ENCODE results near the gene ARSA.

Gene ARSA

GRCh38 chr22:50630376-50630775 is 2.4 kb upstream of the ARSA start:
- H3K4me1 ChIP-seq (ENCODE audit: control insufficient read depth, insufficient read depth, low read length): no peaks in the 10 kb centered on the region; the same call in 1 of the 2 replicates
- no peak for TF ChIP-seq ZNF211 (tag by site-specific recombination; IDR thresholded peaks at IDR 0.05; ENCODE audit: low read depth)
- no peak for TF ChIP-seq ZFP41 (tag by site-specific recombination; IDR thresholded peaks at IDR 0.05; ENCODE audit: borderline replicate concordance)
- TF ChIP-seq INSM2 (tag by site-specific recombination; IDR thresholded peaks at IDR 0.05): no peak
- TF ChIP-seq ZNF266 (tag by site-specific recombination; IDR thresholded peaks at IDR 0.05; ENCODE audit: low read depth): no peak
- no peak for TF ChIP-seq ZNF600 (tag by site-specific recombination; IDR thresholded peaks at IDR 0.05)
- no peak for TF ChIP-seq ZNF202 (tag by site-specific recombination; IDR thresholded peaks at IDR 0.05; ENCODE audit: borderline replicate concordance)
- no peak for TF ChIP-seq SCRT1 (tag by site-specific recombination; IDR thresholded peaks at IDR 0.05; ENCODE audit: borderline replicate concordance)
- no peak for TF ChIP-seq SETDB1 (IDR thresholded peaks at IDR 0.05; ENCODE audit: insufficient read length, low read length)
- TF ChIP-seq GLI2 (tag by site-specific recombination; IDR thresholded peaks at IDR 0.05; ENCODE audit: borderline replicate concordance, low read depth): no peak
- TF ChIP-seq ZNF114 (tag by site-specific recombination; IDR thresholded peaks at IDR 0.05): no peak
- no peak for TF ChIP-seq ZEB2 (tag by site-specific recombination; IDR thresholded peaks at IDR 0.05)
- TF ChIP-seq ZNF529 (tag by site-specific recombination; IDR thresholded peaks at IDR 0.05; ENCODE audit: insufficient replicate concordance): no peak
- no peak for TF ChIP-seq WT1 (tag by site-specific recombination; IDR thresholded peaks at IDR 0.05)
- no peak for TF ChIP-seq ZNF530 (tag by site-specific recombination; IDR thresholded peaks at IDR 0.05; ENCODE audit: low read depth)
- no peak for TF ChIP-seq PRDM6 (tag by site-specific recombination; IDR thresholded peaks at IDR 0.05)
- no peak for TF ChIP-seq ZSCAN30 (tag by site-specific recombination; IDR thresholded peaks at IDR 0.05)
- TF ChIP-seq ZNF76 (tag by site-specific recombination; IDR thresholded peaks at IDR 0.05; ENCODE audit: borderline replicate concordance, low read depth): no peak
- ChIA-PET CTCF (interaction anchor here (0.7 to 1.1 kb wide), 4 partner anchors 11 to 105 kb away, joined by 3 to 7 read pairs (median 4); partner anchors contain the start of gene SCO2), POLR2A (interaction anchor here (0.6 kb wide), 1 partner anchor 11 kb away, joined by 3 read pairs; no protein-coding TSS in a partner anchor)
- no peak overlapping the region for H3K4me3 ChIP-seq (ENCODE audit: low read depth, low read length)
- no peak overlapping the region for H3K27ac ChIP-seq (ENCODE audit: extremely low read depth, low read depth, low read length)
- H3K9me3 ChIP-seq (ENCODE audit: control insufficient read depth, insufficient read depth, low read depth, low read length): no peaks in the 10 kb centered on the region
- H3K36me3 ChIP-seq (ENCODE audit: control insufficient read depth in 2 of 2, insufficient read depth in 1 of 2, low read length in 2 of 2): peaks cover 0 to 5% of the 10 kb centered on the region in 2 experiments; a peak in 1 of 3 replicates

- Histone ChIP-seq H3K36me3 (ENCODE audit: control insufficient read depth in 2 of 2, insufficient read depth in 1 of 2, low read length in 2 of 2) (peaks cover 0 to 11% of the 10 kb centered on the region in 2 experiments; a peak in 1 of 3 replicates), H3K4me1 (ENCODE audit: control insufficient read depth, insufficient read depth, low read length) (no peaks in the 10 kb centered on the region; the same call in 1 of the 2 replicates), H3K4me3 (ENCODE audit: low read depth, low read length) (peak overlapping the region; percentile 52), H3K27ac (ENCODE audit: extremely low read depth, low read depth, low read length) (no peak overlapping the region; the same call in 1 of the 2 replicates), H3K9me3 (ENCODE audit: control insufficient read depth, insufficient read depth, low read depth, low read length) (no peaks in the 10 kb centered on the region)
- ChIA-PET CTCF (interaction anchor here (0.7 to 1.3 kb wide), 3 partner anchors 12 to 62 kb away, joined by 3 read pairs; no protein-coding TSS in a partner anchor), POLR2A (interaction anchor here (1.0 to 1.6 kb wide), 5 partner anchors 8 to 121 kb away, joined by 3 to 8 read pairs (median 4); partner anchors contain the start of genes LMF2, NCAPH2 and SYCE3)
- TF ChIP-seq KLF7 (tag by site-specific recombination; IDR thresholded peaks at IDR 0.05; ENCODE audit: borderline replicate concordance): 0 out of 2 replicates have a peak, but pooled peaks have one; percentile 49
- no peak for TF ChIP-seq REPIN1 (tag by site-specific recombination; IDR thresholded peaks at IDR 0.05; ENCODE audit: low read depth)
- peak; percentile 93 for TF ChIP-seq ZNF776 (tag by site-specific recombination; IDR thresholded peaks at IDR 0.05; ENCODE audit: borderline replicate concordance)
- TF ChIP-seq ZNF645 (tag by site-specific recombination; IDR thresholded peaks at IDR 0.05): peak; percentile 83; the same call in 1 of the 2 replicates
- TF ChIP-seq ZBTB26 (tag by site-specific recombination; optimal IDR thresholded peaks at IDR 0.05): peak; percentile 54
- TF ChIP-seq ZBTB10 (tag by site-specific recombination; IDR thresholded peaks at IDR 0.05): peak; percentile 70
- TF ChIP-seq GLIS2 (tag by site-specific recombination; IDR thresholded peaks at IDR 0.05): no peak
- no peak for TF ChIP-seq ZIC2 (tag by site-specific recombination; IDR thresholded peaks at IDR 0.05)
- peak; percentile 28; the same call in 1 of the 2 replicates for TF ChIP-seq ZNF521 (tag by site-specific recombination; IDR thresholded peaks at IDR 0.05)
These were observed 687 bp upstream of the ARSA start for GRCh38 chr22:50628543-50629134.
